Left kidney (tissue), 8 donors: ENCODE data around the gene GP1BA. TPM values are rescaled to one million over a fixed set of nuclear protein-coding genes. Genes with fewer than 3 reads are reported as not detected.
A peak's percentile ranks its signal among the peaks of the same experiment; 100 is the strongest.

ENCODE experiments used
- DNase-seq: peaks from one replicate; pipeline ENCODE4 v3.0.0-alpha.2; 2013
- long read RNA-seq, 8 donors: transcript quantifications; one replicate each; lab custom pipeline, GENCODE V29; 2026
- polyA plus RNA-seq: library from polyadenylated mRNA; unstranded; fragments of 120-200 nt; gene quantifications from one replicate; pipeline ENCODE4 v1.2.1, GENCODE V29; 2013; ENCODE audit not compliant: insufficient read length

The GP1BA gene
- 3.2 TPM for polyA plus RNA-seq
- long read RNA-seq, donor 1: 0 reads
- long read RNA-seq, donor 2, partial matches to known transcripts: 12 of 81 reads
- long read RNA-seq, donor 2, other reads (novel, unspliced or antisense): 68 of 81 reads
- long read RNA-seq, donor 3: 0 reads
- long read RNA-seq, donor 4: 0 reads
- long read RNA-seq, donor 5: 0 reads
- long read RNA-seq, donor 6, partial matches to known transcripts: 0 of 1 reads
- long read RNA-seq, donor 6, other reads (novel, unspliced or antisense): 0 of 1 reads
- long read RNA-seq, donor 7: 0 reads
- long read RNA-seq, donor 8: 0 reads

DNA sequence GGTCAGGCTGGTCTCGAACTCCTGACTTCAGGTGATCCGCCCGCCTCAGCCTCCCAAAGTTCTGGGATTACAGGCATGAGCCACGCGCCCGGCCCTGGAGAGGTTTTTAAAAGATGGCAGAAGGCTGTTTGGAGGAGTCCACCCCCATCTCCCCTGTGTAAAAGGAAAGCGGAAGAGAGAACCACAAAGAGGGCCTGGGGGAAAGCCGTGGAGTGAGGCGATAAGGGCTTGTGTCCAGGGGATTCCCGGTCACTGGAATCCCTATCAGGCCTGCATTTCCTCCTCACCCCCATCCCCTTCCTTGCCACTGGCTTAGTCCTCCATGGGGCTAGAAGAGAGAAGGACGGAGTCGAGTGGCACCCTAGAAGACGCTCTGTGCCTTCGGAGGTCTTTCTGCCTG, at the start of gene GP1BA:
Gene GP1BA (plus strand): TSS at position 315 of the 400 bp plus-strand sequence. CDS start 328 bp downstream, outside the sequence.
- DNase-seq: no peak

DNA sequence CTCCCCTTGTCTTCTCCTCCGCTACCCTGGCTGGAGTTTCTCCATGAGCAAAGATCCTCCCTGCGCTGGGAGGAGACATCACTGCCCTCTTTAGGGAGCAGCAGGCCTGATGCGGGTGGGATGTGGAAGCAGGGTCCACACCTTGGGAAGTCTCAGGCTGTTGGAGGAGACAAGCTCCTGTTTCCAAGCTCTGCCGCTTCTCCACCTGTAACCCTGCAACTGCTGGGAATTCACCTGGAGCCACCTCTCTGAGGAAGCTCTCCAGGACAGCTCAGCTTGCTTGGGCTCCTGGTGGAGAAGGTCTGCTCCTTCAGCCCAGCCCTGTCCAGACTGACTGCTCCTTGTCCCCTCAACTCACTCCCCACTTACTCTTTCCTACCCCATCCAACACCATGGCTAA, 47.6 kb upstream of the GP1BA start:
- DNase-seq: no peak

GRCh38 chr17:4886830-4887229, 45.2 kb upstream of the GP1BA start:
- DNase-seq: no peak

GRCh38 chr17:4887581-4887980, 44.5 kb upstream of the GP1BA start:
- DNase-seq: no peak

GRCh38 chr17:4891411-4892410, 40.4 kb upstream of the GP1BA start:
- no peak for DNase-seq

DNA sequence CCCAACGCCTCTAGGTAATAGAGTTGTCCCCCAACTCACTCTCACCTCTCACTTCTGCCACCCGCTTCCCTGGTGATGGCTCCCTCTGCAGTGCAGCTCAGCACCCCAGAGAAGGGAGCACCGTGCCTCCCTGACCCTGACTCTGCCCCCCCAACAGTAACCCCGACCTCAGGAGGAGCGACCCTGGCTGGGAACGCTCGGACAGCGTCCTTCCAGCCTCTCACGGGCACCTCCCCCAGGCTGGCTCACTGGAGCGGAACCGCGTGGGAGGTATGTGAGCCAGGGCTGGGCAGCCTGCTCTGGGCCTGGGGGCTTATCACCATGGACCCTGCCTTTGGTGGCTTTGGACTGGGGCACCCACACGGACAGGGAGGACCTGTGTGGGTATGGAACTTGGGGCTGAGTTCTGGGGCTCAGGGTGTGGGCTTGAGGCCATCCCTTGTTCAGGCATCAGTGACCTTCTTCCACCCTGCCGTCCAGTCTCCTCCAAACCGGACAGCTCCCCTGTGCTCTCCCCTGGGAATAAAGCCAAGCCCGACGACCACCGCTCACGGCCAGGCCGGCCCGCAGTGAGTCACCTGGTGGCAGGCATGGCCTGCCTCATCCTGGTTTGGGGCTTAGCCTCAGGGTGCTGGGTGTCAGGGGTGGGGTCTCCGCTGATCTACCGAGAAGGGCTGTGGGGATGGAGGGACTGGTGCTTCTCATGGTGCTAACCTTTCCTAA, 39.4 kb upstream of the GP1BA start:
- peak; percentile 61 for DNase-seq

DNA sequence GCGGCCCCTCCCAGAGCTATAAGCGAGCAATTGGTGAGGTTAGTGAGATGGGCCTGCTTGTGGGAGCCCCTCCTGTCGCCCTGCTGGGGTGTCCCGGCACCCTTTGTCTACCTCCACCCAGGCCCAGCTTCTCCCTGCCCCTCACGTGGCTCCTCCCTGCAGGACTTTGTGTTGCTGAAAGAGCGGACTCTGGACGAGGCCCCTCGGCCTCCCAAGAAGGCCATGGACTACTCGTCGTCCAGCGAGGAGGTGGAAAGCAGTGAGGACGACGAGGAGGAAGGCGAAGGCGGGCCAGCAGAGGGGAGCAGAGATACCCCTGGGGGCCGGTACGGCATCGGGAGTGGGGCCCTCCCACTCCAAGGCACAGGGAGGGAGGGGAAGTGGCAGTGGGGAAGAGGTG, 38.8 kb upstream of the GP1BA start:
- DNase-seq: no peak

- no peak for DNase-seq
Observed at GRCh38 chr17:4893721-4894560, 38.1 kb upstream of the GP1BA start.

DNA sequence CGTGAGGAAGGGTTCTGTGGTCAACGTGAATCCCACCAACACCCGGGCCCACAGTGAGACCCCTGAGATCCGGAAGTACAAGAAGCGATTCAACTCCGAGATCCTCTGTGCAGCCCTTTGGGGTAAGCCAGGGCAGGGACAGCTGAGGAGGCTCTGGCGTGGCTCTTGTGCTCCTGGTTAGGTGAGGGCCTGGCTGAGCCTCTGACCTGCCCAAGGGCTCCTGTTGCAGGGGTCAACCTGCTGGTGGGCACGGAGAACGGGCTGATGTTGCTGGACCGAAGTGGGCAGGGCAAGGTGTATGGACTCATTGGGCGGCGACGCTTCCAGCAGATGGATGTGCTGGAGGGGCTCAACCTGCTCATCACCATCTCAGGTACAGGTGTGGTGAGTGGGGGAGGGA, 37.0 kb upstream of the GP1BA start:
- DNase-seq: no peak

- DNase-seq: no peak
Observed at GRCh38 chr17:4895657-4896331, 36.3 kb upstream of the GP1BA start.

GRCh38 chr17:4896332-4897197, 35.5 kb upstream of the GP1BA start:
- no peak for DNase-seq

- DNase-seq: no peak
Observed at GRCh38 chr17:4897198-4897687, 34.8 kb upstream of the GP1BA start.

DNA sequence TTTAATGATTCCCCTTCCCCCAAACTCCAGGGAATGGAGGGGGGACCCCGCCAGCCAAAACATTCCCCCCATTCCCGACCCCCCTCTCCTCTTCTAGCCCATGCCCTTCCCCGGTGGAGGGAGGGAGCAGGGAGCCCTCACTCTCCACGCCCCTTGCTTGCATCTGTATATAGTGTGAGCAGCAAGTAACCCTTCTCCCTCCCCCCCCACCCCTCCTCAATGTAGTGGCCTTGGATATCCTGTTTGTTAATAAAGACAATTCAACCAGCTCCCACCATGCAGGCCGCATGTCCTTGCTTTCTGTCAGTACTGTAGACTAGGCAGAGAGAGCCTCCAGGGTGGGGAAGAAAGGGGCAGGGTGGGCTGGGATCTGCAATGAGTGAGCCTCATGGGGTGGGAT, 34.3 kb upstream of the GP1BA start:
- DNase-seq: no peak

DNA sequence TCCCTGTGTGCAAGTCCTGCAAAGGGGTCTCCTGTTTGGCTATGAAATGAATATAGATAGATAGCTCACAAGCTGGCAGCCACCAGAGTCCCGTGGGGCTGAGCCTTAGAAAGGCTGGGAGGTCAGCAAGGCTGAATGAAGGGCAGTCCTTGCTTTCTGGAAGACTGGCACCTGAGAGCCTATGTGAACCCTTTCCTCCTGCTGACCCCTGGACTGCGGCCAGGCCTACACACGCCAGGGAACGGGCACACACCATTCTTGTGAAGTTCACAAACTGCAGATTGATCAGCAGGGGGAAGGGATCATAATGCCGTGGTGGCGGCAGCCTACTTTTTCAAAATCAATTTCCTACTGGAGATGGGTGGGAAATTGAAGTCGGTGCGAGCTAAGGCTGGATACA, 33.7 kb upstream of the GP1BA start:
- no peak for DNase-seq

GRCh38 chr17:4898927-4899326, 33.1 kb upstream of the GP1BA start:
- no peak for DNase-seq

GRCh38 chr17:4899341-4900230, 32.5 kb upstream of the GP1BA start, which contains the start of gene C17orf107:
TSS of gene C17orf107 (plus strand) at chr17:4899536. CDS start at chr17:4899763, 227 bp downstream.
- DNase-seq: peak; percentile 68

GRCh38 chr17:4900231-4901107, 31.6 kb upstream of the GP1BA start:
- no peak for DNase-seq
